HG02981 (cell line): ENCODE measurements around the gene MIXL1.

ENCODE experiments used
- ATAC-seq: cut with Tn5 transposase; IDR thresholded peaks from one replicate; pipeline ENCODE4 v1.9.1; 2021; ENCODE audit warnings: mild to moderate bottlenecking, moderate library complexity; ENCODE audit not compliant: unreplicated experiment

MIXL1 gene

GRCh38 chr1:226276077-226276682, 52.7 kb downstream of the MIXL1 start:
- ATAC-seq = no peak
